ENCODE results near the gene AQP9. TPM values are rescaled to one million over a fixed set of nuclear protein-coding genes. Genes with fewer than 3 reads are reported as not detected.
A peak's percentile ranks its signal among the peaks of the same experiment; 100 is the strongest.
"Not testable (repeated sequence)": the region's sequence is repeated elsewhere in the genome, so short reads cannot be mapped to it uniquely, and the experiment has no call there.

AQP9 gene
- total RNA-seq, 1 donor = under 0.01 TPM

DNA sequence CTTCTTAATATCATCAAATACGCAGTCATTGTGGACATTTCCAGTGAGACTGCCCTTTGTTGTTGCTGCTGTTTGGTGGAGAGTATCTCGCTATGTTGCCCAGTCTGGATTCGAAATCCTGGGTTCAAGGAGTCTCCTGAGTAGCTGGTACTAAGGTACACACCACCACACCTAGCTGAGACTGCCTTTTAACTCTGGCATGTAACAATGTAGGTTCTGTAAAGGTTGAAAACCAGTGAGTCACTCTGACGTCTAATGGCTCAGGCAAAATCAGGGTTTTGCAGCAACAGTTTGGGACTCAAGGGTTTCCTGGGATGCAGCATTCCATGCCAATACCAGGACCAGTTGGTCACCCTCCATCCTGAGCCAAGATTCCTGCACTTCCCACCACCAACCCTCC is 52.2 kb downstream of the AQP9 start:
- no peak overlapping the region for H3K4me2 ChIP-seq (ENCODE audit: insufficient read depth, low read length)
- no peak overlapping the region for H3K4me3 ChIP-seq (ENCODE audit: insufficient read depth, low read length)
- H3K27ac ChIP-seq (ENCODE audit: low read depth, low read length) = no peak overlapping the region
- H3K27me3 ChIP-seq (ENCODE audit: insufficient read depth, low read length) = peaks cover 16% of the 10 kb centered on the region
- TF ChIP-seq, protein P1, sequence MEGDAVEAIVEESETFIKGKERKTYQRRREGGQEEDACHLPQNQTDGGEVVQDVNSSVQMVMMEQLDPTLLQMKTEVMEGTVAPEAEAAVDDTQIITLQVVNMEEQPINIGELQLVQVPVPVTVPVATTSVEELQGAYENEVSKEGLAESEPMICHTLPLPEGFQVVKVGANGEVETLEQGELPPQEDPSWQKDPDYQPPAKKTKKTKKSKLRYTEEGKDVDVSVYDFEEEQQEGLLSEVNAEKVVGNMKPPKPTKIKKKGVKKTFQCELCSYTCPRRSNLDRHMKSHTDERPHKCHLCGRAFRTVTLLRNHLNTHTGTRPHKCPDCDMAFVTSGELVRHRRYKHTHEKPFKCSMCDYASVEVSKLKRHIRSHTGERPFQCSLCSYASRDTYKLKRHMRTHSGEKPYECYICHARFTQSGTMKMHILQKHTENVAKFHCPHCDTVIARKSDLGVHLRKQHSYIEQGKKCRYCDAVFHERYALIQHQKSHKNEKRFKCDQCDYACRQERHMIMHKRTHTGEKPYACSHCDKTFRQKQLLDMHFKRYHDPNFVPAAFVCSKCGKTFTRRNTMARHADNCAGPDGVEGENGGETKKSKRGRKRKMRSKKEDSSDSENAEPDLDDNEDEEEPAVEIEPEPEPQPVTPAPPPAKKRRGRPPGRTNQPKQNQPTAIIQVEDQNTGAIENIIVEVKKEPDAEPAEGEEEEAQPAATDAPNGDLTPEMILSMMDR (IDR thresholded peaks at IDR 0.05; ENCODE audit: extremely low read depth, low read depth, low read length) = no peak
- no peak overlapping the region for H2AFZ ChIP-seq (ENCODE audit: low read length)
- no peaks in the 10 kb centered on the region for H3K36me3 ChIP-seq (ENCODE audit: insufficient read depth, low read length)
- H3K79me2 ChIP-seq (ENCODE audit: insufficient read depth, low read length) = no peaks in the 10 kb centered on the region
- no peaks in the 10 kb centered on the region for H3K4me1 ChIP-seq (ENCODE audit: insufficient read depth, low read length)
- no peaks in the 10 kb centered on the region for H4K20me1 ChIP-seq (ENCODE audit: insufficient read depth, low read length)
- no peaks in the 10 kb centered on the region for H3K9me3 ChIP-seq (ENCODE audit: low read depth, low read length)
- peak; percentile 50 for DNase-seq (ENCODE audit: insufficient read length, low spot score, missing footprints)

GRCh38 chr15:58193636-58194035 is 55.5 kb downstream of the AQP9 start:
- not testable (repeated sequence) for H3K27ac ChIP-seq (ENCODE audit: low read depth, low read length); H3K4me2 ChIP-seq (ENCODE audit: insufficient read depth, low read length); H3K9me3 ChIP-seq (ENCODE audit: low read depth, low read length); H4K20me1 ChIP-seq (ENCODE audit: insufficient read depth, low read length); H2AFZ ChIP-seq (ENCODE audit: low read length); H3K4me3 ChIP-seq (ENCODE audit: insufficient read depth, low read length); DNase-seq (ENCODE audit: insufficient read length, low spot score, missing footprints); H3K79me2 ChIP-seq (ENCODE audit: insufficient read depth, low read length); H3K4me1 ChIP-seq (ENCODE audit: insufficient read depth, low read length); H3K27me3 ChIP-seq (ENCODE audit: insufficient read depth, low read length); H3K36me3 ChIP-seq (ENCODE audit: insufficient read depth, low read length)

DNA sequence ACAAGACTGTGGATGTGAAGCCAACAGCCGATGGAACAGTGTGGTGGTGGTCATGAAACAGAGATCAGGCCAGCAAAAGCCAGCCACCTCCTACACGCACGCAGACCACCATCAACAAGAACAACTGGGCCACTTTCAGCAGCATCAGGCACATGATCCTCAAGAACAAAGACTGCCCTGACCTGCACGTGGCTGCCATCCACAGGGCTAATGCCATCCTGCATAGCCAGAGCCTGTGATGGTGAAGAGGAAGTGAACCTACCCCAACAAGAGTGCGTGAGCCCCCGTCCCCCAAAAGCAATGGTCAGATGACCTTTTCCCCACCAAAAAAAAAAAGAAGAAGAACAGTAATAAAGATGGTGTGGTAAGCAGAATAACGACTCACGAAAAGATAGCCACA is 62.6 kb downstream of the AQP9 start:
- no peaks in the 10 kb centered on the region for H4K20me1 ChIP-seq (ENCODE audit: insufficient read depth, low read length)
- TF ChIP-seq, protein P1 (IDR thresholded peaks at IDR 0.05; ENCODE audit: extremely low read depth, low read depth, low read length) = no peak
- DNase-seq (ENCODE audit: insufficient read length, low spot score, missing footprints) = no peak

DNA sequence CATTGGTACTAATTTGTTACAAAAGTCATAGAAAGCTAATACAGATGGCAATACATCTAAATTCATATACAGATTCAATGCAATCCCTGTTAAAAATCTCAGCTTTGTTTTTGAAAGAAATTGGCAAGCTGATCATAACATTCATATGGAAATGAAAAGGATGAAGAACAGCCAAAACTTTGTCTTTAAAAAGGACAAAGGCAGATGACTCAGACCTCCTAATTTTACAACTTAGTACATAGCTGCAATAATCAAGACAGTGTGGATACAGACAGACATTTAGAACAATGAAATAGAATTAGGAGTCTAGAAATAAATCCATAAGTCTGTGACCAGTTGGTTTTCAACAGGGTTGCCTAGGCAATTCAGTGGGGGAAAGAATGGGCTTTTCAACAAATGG is 63.3 kb downstream of the AQP9 start:
- Histone ChIP-seq H3K4me3 (ENCODE audit: insufficient read depth, low read length) (no peak overlapping the region), H3K27me3 (ENCODE audit: insufficient read depth, low read length) (no peaks in the 10 kb centered on the region), H2AFZ (ENCODE audit: low read length) (no peak overlapping the region), H4K20me1 (ENCODE audit: insufficient read depth, low read length) (no peaks in the 10 kb centered on the region), H3K27ac (ENCODE audit: low read depth, low read length) (no peak overlapping the region), H3K4me2 (ENCODE audit: insufficient read depth, low read length) (peak overlapping the region; percentile 13), H3K4me1 (ENCODE audit: insufficient read depth, low read length) (peaks cover 23% of the 10 kb centered on the region), H3K9me3 (ENCODE audit: low read depth, low read length) (no peaks in the 10 kb centered on the region), H3K36me3 (ENCODE audit: insufficient read depth, low read length) (no peaks in the 10 kb centered on the region), H3K79me2 (ENCODE audit: insufficient read depth, low read length) (no peaks in the 10 kb centered on the region)
- TF ChIP-seq, protein P1 (IDR thresholded peaks at IDR 0.05; ENCODE audit: extremely low read depth, low read depth, low read length) = no peak
- peak; percentile 25 for DNase-seq (ENCODE audit: insufficient read length, low spot score, missing footprints)

More for the DNA sequence above, 62.6 kb downstream of the AQP9 start:
- Histone ChIP-seq H3K36me3 (ENCODE audit: insufficient read depth, low read length) (no peaks in the 10 kb centered on the region), H3K79me2 (ENCODE audit: insufficient read depth, low read length) (no peaks in the 10 kb centered on the region), H3K9me3 (ENCODE audit: low read depth, low read length) (no peaks in the 10 kb centered on the region), H3K4me2 (ENCODE audit: insufficient read depth, low read length) (no peak overlapping the region), H3K27me3 (ENCODE audit: insufficient read depth, low read length) (no peaks in the 10 kb centered on the region), H3K4me3 (ENCODE audit: insufficient read depth, low read length) (no peak overlapping the region), H3K4me1 (ENCODE audit: insufficient read depth, low read length) (peaks cover 23% of the 10 kb centered on the region), H3K27ac (ENCODE audit: low read depth, low read length) (no peak overlapping the region), H2AFZ (ENCODE audit: low read length) (no peak overlapping the region)
